GM18909 (cell line): Measurements from ENCODE around the gene INAFM2.

Experiments used
- ATAC-seq: cut with Tn5 transposase; IDR thresholded peaks from one replicate; pipeline ENCODE4 v1.9.1; 2021; ENCODE audit warnings: mild to moderate bottlenecking; ENCODE audit not compliant: unreplicated experiment, poor library complexity

INAFM2 gene

DNA sequence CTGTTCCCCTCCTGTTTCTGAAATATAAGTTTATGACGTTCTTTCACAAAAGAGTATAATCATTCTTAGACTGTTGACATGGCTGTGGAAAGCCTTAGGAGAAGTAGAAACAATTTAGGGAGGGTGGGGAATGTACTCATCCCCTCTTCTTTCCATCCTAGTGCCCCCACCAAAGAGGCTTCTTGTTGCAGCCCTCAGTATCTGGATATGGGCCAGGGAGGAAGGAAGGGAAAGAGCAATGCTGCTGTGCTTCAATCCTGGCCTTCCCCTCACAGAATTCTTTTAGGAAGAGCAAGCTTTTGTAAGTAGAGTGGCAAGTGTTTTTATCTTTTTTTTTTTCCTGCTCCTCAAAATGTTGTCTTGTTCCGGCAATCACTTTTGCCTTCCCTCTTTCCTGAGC lies 1.7 kb downstream of the INAFM2 start:
- no peak for ATAC-seq

DNA sequence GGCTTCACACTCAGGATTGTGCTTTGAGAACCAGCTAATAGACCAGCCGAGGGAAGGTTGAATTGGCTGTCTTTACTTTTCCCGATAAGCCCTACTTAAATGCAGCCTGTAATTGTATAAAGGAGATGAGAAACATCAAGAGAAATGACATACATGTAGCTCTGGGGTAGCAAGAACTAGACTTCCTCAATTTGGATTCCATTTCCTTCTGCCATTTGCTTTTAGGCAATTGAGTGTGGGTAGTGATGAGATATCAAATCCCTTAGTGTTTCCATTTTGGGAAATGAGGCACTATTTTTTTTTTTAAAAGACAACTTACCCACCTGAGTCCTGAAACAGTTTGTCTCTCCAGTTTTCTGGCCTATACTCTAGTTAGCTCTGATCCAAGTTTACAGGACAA lies 2.2 kb downstream of the INAFM2 start:
- ATAC-seq, result no peak

DNA sequence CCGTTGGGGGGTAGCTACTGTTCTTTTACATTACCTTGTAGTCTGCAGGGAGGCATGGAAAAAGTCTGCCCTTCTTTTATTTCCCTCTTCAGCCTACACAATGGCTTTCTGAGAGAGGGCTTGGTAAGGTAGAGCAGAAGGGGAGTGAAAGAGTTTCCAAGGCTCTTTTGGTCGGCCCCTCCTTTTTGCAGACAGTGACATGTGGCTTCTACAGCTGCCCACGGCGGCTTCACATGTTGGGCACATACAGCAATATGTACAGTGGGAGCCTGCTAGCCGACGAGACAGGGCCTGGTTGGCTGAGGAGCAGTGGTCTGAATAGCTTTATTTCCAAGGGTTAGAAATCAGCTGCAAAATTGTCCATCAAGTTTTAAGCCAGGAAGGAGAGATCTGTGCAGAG lies 4.0 kb downstream of the INAFM2 start:
- ATAC-seq, result no peak

DNA sequence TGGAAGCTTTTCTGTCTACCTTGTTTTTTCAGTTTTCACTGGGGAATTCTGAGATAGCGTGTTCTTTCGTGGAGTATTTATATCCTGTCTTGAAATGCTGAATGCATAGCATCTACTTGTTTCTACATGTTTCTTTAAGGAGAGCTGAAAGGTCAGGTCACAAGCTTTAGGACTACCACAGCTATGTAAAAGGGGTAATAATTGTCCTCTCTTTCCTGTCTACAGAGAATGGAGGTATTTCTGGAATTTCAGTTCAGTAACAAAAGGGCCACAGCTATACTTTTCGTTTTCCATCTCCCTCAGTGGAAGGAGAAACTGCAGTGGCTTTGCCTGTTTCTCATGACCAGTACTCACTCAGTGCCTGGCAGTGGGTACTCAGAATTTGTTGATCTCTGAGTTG lies 4.7 kb downstream of the INAFM2 start:
- ATAC-seq, result no peak

DNA sequence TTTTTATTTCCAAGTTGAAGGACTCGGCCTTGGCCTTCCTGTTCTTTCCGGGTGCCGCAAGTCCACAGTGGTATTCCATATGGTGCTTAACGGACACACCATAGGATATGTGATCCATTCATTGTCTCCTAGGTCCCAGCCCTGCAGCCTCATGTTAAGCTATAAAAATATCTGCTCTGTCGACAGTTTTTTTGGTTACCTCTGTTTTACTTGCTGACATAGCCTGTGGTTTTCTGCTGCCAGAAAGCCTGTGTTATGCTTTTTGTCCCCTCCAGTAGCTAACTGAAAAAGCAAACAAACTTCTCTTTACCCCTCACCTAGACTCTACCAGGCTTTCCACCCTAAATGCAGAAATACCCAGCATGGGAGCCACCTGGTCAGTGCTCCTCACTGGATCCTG lies 5.3 kb downstream of the INAFM2 start:
- no peak for ATAC-seq

DNA sequence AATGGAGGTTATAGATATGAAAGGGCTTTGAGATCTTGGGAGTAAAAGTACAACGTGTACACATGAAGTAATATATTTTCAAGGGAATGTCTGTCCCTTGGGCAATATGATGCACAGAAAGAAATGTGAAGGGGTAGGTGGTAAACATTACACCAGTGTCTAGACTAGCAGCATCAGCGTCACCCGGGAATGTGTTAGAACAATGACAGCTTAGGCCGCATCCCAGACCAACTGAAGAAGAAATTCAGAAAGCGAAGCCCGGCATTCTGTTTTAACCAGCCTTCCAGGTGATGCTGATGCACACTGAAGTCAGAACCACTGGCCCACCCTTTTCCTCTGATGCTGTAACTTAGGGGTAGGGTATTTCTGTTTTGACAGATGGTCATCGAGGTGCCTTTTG lies 6.3 kb downstream of the INAFM2 start:
- ATAC-seq, result no peak

DNA sequence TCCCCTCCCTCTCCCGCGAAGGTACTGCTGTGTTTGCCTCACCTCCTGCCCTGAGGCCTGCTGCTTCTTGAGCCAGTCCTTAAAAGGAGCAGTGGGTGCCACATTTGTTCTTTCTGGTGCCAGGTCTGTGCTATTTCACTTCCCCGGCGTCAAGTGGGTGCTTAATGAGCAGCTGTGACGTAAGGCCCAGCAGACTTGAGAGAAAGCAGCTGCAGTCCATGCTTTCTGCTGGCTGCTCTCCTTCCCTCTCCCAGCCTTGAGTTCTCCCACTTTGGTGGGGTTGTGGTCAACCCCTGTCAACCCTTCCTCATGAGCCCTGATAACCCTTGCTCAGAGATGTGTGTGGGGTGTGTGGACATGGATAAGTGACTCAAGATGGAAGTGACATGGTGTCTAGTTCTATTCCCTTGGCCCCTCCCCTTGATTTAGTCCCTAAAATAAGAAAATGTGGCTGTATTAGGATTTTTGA lies 6.9 kb downstream of the INAFM2 start:
- ATAC-seq, result no peak

DNA sequence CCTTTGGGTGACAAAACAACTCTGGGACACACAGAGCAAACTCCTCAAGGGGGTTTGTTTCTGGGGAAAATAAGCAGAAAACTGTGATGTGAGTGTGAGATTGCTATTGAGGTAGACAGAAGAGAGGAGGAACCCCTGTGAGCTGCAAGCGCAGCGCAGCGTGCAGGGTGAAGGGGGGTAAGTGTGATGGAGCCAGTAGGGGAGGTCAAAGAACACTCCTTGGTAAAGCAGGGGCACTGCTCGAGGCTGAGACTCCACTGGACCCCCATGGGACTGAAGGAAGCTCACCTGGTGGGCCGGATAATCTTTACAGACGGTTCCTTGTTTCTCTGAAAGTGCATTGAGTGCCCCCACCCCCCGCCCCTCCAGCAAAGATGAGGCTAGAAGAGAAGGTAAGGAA lies 7.5 kb downstream of the INAFM2 start:
- no peak for ATAC-seq

DNA sequence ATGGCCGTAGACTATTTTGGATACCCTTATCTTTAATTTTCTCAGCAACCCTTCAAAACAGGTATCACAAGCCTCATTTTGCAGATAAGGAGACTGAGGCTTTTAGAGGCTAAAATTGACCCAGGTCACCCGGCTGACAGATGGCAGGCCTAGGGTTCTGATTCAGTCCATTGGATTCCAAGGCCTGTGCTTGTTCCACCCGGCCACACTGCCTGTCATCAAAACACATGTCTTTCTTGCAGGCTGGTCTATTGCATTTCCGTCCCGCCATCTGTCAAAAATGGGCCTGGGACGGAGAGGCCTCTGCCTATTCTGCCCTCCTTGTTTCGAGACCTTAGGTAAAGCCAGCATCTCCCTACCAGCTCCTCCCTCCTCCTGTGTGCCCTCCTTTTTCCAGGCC lies 8.1 kb downstream of the INAFM2 start:
- ATAC-seq, result no peak

DNA sequence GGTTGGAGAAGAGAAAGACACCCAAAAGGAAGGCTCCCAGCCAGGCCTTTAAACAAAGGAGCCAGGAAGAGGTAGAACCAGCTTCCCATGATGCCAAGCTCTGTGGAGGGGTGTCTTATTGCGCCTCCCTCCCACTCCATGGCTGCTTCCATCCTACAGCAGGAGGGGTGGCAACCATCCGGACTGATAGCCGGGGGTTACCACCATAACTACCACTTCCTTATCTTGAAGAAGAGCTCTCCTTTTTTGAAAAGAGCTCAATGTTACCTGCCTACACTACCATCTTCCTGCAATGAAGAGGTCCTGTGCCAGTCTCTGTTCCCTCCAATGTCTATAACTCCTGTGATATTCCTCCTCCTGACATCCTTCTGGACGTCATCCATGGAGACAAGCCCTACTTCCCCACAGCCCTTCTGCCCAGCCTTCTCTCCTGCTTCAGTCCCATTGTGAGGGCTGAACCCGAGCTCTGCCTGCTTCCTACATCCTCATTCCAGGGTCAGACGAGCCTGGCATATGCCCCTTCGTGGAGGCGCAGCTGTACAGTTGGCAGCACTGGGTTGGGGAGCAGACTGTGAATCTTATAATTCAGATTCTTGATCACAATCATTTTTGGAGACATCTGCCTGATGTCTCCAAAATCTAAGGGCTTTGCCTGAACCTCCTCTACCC lies 8.8 kb downstream of the INAFM2 start:
- ATAC-seq, result no peak

DNA sequence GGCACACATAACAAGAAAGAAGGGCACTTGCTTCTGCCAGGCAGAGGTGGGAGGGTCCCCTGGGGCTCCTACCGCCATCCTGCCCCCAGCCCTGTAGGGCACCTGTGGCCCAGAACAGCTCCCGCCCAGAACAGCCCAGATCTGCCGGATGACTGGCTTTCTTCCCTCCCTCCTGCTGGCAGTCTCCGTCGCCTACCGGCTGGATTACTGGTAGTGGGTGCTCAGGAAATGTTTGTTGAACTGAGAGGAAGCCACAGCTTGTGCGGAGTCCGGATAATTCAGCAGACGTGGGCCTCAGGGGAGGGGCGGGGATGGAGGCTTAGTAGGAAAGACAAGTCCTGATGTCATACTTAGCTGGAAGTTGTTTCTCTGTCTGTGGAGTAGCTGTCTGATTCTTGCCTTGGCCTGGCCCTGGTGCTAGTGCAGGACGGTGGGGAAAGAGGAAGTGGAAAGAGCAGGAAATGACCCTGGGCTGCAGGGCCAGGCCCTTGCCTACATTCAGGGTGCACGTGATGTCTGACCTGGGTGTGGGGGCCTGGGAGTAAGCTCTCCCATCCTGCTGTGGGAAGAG lies 10.5 kb downstream of the INAFM2 start:
- ATAC-seq, result no peak

DNA sequence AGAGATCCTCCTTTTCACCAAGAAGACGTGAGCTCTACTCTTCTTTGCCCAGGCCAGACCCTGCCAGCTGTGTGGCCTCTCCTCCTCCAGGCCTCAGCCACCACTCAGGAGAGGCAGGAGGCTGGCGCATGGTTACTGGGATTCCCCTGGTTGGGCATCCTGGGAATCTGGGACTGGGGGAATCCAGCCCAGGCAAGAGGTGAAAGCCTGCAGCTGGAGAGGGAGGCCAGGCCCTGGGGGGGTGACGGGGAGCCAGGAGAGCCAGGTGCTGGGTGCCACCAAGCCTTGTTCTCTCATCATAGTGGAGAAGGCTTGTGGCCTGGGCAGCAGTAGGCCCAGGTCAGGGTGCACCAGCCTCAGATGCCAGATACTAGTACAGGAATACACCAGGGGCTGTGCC lies 11.0 kb downstream of the INAFM2 start:
- no peak for ATAC-seq

DNA sequence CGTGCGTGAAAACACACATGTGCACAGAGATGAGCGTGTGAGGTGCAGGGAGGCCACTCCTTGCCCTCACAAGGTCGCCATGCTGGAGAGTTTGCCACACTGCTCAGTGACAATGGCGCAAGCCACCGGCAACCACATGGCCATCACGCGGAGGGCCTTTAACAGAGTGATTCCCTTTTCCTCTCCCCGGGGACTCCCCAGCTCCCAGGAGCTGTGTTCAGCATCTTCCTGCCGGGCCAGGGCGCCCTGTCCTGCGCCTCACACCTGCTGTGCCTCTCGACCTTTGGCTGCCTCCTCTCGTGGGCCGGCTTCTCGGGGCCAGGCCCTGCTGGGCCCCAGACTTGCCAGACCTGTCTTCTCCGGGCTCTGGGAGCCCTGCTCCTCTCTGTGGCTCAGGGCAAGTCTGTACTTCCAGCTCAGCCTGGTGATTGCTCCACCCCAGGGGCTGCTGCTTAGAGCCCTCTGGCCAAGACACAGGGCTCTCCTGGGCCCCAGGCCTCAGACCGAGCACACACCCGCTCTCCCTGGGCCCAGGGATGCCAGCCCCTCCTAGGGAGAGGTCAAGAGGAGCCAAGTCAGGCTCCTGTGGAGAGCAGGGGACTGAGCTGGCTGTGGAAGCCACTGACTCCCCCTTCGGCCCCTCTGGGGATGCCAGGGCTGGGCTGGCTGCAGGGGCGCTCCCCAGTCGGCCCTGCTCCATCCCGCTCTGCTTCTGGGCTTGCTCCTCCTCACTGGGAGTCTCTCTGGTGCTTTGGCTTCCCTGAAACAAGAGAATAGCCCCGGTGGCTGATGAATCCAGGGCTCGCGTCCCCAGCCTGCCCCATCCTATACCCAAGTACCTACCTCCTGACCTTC lies 11.7 kb downstream of the INAFM2 start:
- ATAC-seq, result no peak

DNA sequence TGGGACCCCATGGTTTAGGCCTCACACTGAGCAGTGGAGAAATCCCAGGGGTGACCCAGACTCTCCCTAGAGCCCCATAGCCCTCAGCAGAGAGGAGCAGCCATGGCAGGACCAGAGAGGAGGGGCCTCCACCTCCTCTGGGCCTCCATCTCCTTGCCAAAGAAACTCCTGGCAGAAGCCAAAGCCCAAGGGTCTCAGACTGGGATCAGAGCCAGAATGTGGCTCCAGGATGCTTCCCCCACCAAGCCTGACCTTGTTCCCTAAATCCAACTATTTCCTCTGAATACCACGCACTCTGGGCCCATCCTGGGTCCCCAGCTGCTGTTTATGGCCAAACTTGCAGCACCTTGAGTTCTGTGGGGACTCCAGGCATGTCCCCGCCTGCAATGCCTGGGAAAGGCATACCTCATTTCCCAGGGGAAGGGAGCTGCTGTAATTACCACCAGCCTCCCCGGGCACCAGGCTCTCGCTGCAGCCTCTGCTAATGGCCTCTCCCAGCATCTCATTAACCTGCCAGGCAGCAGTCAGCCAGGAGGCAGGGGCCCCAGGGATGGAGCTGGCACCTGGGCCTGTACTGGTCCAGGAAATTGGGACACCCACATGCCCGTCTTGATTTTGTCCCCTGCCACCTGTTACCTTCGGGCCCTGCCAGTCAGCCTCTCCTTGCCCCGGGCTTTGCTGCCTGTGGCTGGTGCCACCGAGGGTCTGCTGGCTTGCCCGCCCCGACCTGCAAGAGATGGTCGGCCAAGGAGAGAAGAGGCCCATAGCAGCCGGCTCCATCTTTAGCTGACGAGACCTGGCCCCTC lies 12.6 kb downstream of the INAFM2 start:
- no peak for ATAC-seq

DNA sequence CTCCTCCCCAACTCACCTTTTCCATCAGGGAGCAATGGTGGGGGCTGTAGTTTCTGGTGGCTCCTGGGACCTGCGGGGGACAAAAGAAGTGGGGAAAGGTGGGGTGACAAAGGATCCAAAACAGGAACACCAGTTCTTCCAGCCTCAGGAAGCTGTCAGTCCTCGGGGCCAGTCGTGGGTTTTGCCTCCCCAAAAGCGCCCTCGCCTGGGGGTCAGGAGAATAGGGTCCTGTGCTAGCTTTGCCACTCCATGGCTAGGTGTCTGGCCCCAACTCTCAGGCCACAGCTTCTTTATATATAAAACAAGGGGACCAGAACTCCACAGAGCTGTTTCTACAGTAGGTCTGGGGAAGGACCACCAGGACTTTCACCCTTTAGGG lies 13.2 kb downstream of the INAFM2 start:
- ATAC-seq, result no peak

DNA sequence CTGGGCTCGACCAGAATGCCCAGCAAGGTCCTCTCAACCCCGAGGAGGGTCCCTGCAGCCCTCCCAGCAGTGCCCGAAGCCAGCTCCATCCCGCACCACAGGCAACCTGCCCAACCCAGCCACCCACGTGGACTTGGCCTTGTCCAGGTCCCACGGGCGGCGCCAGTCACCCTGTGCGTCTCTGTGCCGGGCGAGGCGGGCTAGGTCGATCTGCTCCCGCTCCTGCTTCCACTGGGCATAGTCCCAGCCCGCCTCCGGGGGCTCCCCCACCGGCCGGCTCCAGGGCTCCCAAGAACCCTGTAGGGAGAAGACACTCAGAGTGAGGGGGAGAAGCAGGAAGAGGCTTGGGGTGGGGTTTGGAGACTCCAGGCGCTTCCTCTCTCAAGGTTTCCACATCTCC lies 14.1 kb downstream of the INAFM2 start:
- ATAC-seq, result no peak

DNA sequence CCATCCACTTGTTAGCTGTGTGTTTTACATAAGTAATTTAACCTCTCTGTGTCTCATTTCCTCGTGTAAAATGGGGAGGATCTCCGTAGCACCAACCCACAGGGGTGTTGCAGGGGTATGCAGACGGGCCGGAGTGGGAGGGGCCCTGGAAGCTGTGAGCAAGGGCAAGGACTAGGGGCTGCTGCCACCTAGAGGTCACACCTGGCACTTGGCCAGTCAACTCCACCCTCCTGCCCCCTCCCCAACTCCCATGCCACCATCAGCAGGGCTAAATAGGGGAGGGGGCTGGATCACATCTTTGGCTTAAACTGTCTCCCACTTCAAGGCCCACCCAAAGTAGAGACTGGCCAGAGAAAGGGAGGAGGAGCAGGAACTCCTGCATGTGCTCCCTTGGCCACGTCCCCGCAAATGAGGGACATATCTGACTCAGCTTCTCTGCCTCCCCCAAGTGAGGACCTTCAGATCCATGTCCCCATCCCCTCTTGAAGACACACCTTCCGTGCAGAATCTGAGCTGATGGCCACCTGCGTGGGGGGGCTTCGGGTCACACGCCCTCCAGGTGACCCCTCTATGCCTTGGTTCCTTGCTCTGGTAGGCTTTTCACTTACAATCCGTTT lies 14.7 kb downstream of the INAFM2 start:
- peak; percentile 50 for ATAC-seq

DNA sequence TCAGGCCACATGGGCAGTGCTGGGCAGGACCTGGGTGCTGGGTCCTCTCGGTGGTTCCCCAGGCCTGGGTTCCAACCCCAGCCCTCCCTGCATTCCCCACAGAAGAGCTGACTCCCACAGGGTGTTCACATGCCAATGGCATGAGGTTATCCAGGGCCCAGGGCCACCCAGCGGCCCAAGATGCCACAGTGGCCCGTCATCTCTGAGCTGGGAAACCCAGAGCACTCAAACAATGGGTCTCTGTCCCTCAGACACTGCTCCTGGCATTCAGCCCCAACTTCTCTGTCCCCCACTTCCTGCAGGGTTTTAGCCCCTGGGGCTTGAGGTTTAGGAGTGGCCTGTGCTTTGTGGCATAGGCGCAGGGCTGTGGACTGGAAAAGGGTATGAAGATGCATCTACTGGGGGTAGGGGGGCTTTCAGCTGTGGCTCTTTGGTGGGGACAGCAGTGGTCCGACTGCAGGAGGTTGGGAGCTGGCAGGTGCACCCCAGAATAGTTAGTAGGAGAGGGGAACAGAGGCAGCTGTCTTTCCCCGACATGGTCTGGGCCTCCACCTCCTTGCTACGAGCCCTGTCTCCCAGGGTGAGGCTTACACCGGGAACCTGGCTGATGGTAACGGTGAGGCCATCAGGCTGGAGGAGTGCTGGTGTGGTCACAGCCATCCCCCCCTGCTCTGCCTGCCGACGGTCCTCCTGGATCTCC lies 15.6 kb downstream of the INAFM2 start:
- ATAC-seq, result no peak

DNA sequence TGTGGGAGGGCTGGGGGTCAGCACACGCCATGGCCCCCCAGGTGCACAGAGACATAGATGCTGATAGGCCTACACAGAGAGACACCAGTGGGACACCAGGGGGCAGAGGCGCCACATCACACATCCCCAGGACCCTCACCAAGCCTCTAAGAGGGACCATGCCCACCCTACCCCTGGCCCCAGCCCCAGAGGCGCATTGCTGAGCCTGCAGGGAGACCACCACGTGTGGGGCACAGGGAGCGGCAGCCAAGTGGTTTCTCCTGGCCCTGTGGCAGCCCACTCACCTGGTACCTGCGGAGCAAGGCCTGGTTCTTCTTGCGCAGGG lies 16.1 kb downstream of the INAFM2 start:
- ATAC-seq, result no peak
